Measurements from ENCODE around the gene LRRC45. TPM values are rescaled to one million over a fixed set of nuclear protein-coding genes. Genes with fewer than 3 reads are reported as not detected.

Gene LRRC45
- polyA plus RNA-seq, 1 donor (not counting 4 experiments of a cell fraction or from before 2014, with no cell fraction given): 2.5 TPM

GRCh38 chr17:81984773-81985410 lies 38.2 kb upstream of the LRRC45 start:
- no peak overlapping the region for H3K4me3 ChIP-seq (ENCODE audit: control insufficient read depth in 2 of 3, extremely low read depth in 1 of 3, insufficient read depth in 2 of 3, low read depth in 1 of 3, low read length in 3 of 3)
- H4K20me1 ChIP-seq (ENCODE audit: control insufficient read depth, extremely low read depth, insufficient read depth, low read length): no peaks in the 10 kb centered on the region
- peaks cover 10% of the 10 kb centered on the region for H3K4me1 ChIP-seq (ENCODE audit: control insufficient read depth, extremely low read depth, insufficient read depth, low read length)
- H3K27ac ChIP-seq (ENCODE audit: control insufficient read depth, insufficient read depth, low read length): no peak overlapping the region
- no peak for TF ChIP-seq CTCF (optimal IDR thresholded peaks at IDR 0.05 in 1 of 3, IDR thresholded peaks at IDR 0.05 in 1 of 3, conservative IDR thresholded peaks at IDR 0.05 in 1 of 3; ENCODE audit: extremely low read depth in 1 of 3, insufficient read depth in 2 of 3, low read length in 3 of 3)
- TF ChIP-seq EZH2 (IDR thresholded peaks at IDR 0.05; ENCODE audit: low read length): no peak
- H2AFZ ChIP-seq (ENCODE audit: control insufficient read depth, low read length): no peak overlapping the region
- DNase-seq (ENCODE audit: low read depth, low spot score): no peak
- no peaks in the 10 kb centered on the region for H3K27me3 ChIP-seq (ENCODE audit: control insufficient read depth, extremely low read depth, insufficient read depth, low read length)
- no peaks in the 10 kb centered on the region for H3K79me2 ChIP-seq (ENCODE audit: control insufficient read depth, insufficient read depth, low read length)
- no peaks in the 10 kb centered on the region for H3K9me3 ChIP-seq (ENCODE audit: control insufficient read depth, low read depth, low read length)
- no peak overlapping the region for H3K9ac ChIP-seq (ENCODE audit: control insufficient read depth, extremely low read depth, insufficient read depth, low read length)
- no peaks in the 10 kb centered on the region for H3K9me1 ChIP-seq (ENCODE audit: control insufficient read depth, extremely low read depth, insufficient read depth, low read length)
- dilution Hi-C loops (cut with MboI; ENCODE audit: extremely low pct_ligation_motif_present, low sequenced_read_pairs): no loop called here
- FAIRE-seq: no peak
- peaks cover 6 to 12% of the 10 kb centered on the region in 2 experiments for H3K36me3 ChIP-seq (ENCODE audit: control insufficient read depth in 2 of 2, extremely low read depth in 1 of 2, insufficient read depth in 2 of 2, low read length in 2 of 2)
- H3K4me2 ChIP-seq (ENCODE audit: control insufficient read depth, extremely low read depth, insufficient read depth, low read depth, low read length): no peak overlapping the region

GRCh38 chr17:81986606-81987005 lies 36.5 kb upstream of the LRRC45 start:
- no peaks in the 10 kb centered on the region for H3K9me3 ChIP-seq (ENCODE audit: control insufficient read depth, low read depth, low read length)
- H3K36me3 ChIP-seq (ENCODE audit: control insufficient read depth in 2 of 2, extremely low read depth in 1 of 2, insufficient read depth in 2 of 2, low read length in 2 of 2): peaks cover 6 to 12% of the 10 kb centered on the region in 2 experiments
- no peak overlapping the region for H3K4me2 ChIP-seq (ENCODE audit: control insufficient read depth, extremely low read depth, insufficient read depth, low read depth, low read length)
- H4K20me1 ChIP-seq (ENCODE audit: control insufficient read depth, extremely low read depth, insufficient read depth, low read length): no peaks in the 10 kb centered on the region
- dilution Hi-C loops (cut with MboI; ENCODE audit: extremely low pct_ligation_motif_present, low sequenced_read_pairs): no loop called here
- no peak overlapping the region for H3K9ac ChIP-seq (ENCODE audit: control insufficient read depth, extremely low read depth, insufficient read depth, low read length)
- TF ChIP-seq CTCF (optimal IDR thresholded peaks at IDR 0.05 in 1 of 3, IDR thresholded peaks at IDR 0.05 in 1 of 3, conservative IDR thresholded peaks at IDR 0.05 in 1 of 3; ENCODE audit: extremely low read depth in 1 of 3, insufficient read depth in 2 of 3, low read length in 3 of 3) (no peak), EZH2 (IDR thresholded peaks at IDR 0.05; ENCODE audit: low read length) (no peak)
- H3K79me2 ChIP-seq (ENCODE audit: control insufficient read depth, insufficient read depth, low read length): no peaks in the 10 kb centered on the region
- H2AFZ ChIP-seq (ENCODE audit: control insufficient read depth, low read length): no peak overlapping the region
- H3K27ac ChIP-seq (ENCODE audit: control insufficient read depth, insufficient read depth, low read length): no peak overlapping the region
- no peaks in the 10 kb centered on the region for H3K27me3 ChIP-seq (ENCODE audit: control insufficient read depth, extremely low read depth, insufficient read depth, low read length)
- DNase-seq (ENCODE audit: low read depth, low spot score): no peak
- H3K4me3 ChIP-seq (ENCODE audit: control insufficient read depth in 2 of 3, extremely low read depth in 1 of 3, insufficient read depth in 2 of 3, low read depth in 1 of 3, low read length in 3 of 3): no peak overlapping the region
- H3K4me1 ChIP-seq (ENCODE audit: control insufficient read depth, extremely low read depth, insufficient read depth, low read length): peaks cover 3% of the 10 kb centered on the region
- H3K9me1 ChIP-seq (ENCODE audit: control insufficient read depth, extremely low read depth, insufficient read depth, low read length): no peaks in the 10 kb centered on the region
- no peak for FAIRE-seq
